Left ventricle myocardium inferior (tissue), 1 donor: ENCODE results near the gene SLC22A4. TPM values are rescaled to one million over a fixed set of nuclear protein-coding genes. Genes with fewer than 3 reads are reported as not detected.

ENCODE experiments used
- DNase-seq: peaks from one replicate; pipeline ENCODE4 v3.0.0-alpha.2; 2020
- H3K27ac ChIP-seq: fragments of 200-600 bp; replicated peaks from 2 replicates; pipeline ENCODE4 v1.8.0; 2021
- H3K27me3 ChIP-seq: fragments of 200-600 bp; 2 replicates; pipeline ENCODE4 v1.8.0; 2021; ENCODE audit warnings: low read depth
- H3K36me3 ChIP-seq: fragments of 200-600 bp; 2 replicates; pipeline ENCODE4 v1.8.0; 2021
- H3K4me1 ChIP-seq: fragments of 200-600 bp; 2 replicates; pipeline ENCODE4 v1.8.0; 2021
- H3K4me3 ChIP-seq: fragments of 200-600 bp; 2 replicates; pipeline ENCODE4 v1.8.0; 2021; ENCODE audit warnings: mild to moderate bottlenecking, moderate library complexity
- H3K9me3 ChIP-seq: fragments of 200-600 bp; replicated peaks from 2 replicates; pipeline ENCODE4 v1.8.0; 2021
- intact Hi-C: fragments of 100-400 bp; cut with micrococcal nuclease; formaldehyde crosslinking; loops from one replicate; pipeline ENCODE4 v1.11.0; 2022
- total RNA-seq: library from RNA; stranded (reverse); fragmentation: NEBNext Ultra II Directional; extraction: Animal tissue kit (Norgen Biotek cat#: 25700); gene quantifications from one replicate; pipeline ENCODE4 v1.2.1, GENCODE V29; 2021
- TF ChIP-seq, protein P1 (sequence below): fragments of 200-600 bp; IDR thresholded peaks from 2 replicates; pipeline ENCODE4 v1.8.0; 2021; ENCODE audit warnings: antibody characterized with exemption, mild to moderate bottlenecking, borderline replicate concordance
- donor health status: DM: no; HTN: yes; CAD: no; lungs with severe emphysema.

Gene SLC22A4
- total RNA-seq, 1 donor from 2014 or later: 2.0 TPM

DNA sequence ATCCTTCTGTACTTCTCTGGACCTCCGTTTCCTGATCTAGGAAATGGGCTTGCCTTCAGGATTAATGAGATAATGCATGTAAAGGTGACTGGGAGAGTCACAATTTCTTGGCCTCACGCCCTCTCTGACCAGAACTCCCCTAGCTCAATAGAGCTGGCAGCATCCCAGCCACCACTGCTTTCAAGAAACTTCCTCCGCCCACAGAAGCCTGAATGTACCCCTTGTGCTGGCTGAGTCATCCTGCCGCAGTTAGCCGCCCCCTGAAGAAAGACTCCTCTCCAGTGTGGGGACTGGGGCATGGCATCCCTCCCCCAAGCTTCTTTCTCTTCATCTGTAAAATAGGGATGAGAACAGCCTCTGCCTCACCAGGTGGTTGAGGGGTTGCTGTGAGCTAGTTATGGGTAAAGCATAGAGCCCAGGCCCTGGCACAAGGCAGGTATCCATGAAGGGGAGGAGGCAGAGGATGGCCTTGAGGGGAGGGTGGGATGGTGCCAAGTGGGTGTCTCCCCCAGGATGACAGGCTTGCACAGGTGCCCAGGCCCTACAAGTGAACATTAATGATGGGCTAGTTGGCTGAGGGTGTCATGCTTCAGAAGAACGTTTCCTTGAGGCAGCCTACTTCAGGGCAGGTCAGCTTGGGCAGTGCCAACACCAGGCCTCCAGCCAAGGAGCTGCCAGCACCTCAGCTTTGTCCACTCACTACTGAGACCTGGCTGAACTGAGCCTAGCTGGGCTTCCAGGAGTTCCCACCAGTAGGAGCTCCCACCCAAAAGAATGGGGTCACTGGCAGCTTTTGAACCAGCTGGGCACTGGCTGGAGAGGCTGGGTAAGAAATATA lies 33.3 kb upstream of the SLC22A4 start:
- Histone ChIP-seq H3K9me3 (no peaks in the 10 kb centered on the region), H3K27ac (peak overlapping the region; percentile 78), H3K4me3 (no peak overlapping the region), H3K36me3 (no peaks in the 10 kb centered on the region), H3K4me1 (peaks cover 81% of the 10 kb centered on the region), H3K27me3 (no peaks in the 10 kb centered on the region)
- intact Hi-C loops: no loop called here
- peak; percentile 56 for DNase-seq
- TF ChIP-seq, protein P1, sequence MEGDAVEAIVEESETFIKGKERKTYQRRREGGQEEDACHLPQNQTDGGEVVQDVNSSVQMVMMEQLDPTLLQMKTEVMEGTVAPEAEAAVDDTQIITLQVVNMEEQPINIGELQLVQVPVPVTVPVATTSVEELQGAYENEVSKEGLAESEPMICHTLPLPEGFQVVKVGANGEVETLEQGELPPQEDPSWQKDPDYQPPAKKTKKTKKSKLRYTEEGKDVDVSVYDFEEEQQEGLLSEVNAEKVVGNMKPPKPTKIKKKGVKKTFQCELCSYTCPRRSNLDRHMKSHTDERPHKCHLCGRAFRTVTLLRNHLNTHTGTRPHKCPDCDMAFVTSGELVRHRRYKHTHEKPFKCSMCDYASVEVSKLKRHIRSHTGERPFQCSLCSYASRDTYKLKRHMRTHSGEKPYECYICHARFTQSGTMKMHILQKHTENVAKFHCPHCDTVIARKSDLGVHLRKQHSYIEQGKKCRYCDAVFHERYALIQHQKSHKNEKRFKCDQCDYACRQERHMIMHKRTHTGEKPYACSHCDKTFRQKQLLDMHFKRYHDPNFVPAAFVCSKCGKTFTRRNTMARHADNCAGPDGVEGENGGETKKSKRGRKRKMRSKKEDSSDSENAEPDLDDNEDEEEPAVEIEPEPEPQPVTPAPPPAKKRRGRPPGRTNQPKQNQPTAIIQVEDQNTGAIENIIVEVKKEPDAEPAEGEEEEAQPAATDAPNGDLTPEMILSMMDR: no peak

DNA sequence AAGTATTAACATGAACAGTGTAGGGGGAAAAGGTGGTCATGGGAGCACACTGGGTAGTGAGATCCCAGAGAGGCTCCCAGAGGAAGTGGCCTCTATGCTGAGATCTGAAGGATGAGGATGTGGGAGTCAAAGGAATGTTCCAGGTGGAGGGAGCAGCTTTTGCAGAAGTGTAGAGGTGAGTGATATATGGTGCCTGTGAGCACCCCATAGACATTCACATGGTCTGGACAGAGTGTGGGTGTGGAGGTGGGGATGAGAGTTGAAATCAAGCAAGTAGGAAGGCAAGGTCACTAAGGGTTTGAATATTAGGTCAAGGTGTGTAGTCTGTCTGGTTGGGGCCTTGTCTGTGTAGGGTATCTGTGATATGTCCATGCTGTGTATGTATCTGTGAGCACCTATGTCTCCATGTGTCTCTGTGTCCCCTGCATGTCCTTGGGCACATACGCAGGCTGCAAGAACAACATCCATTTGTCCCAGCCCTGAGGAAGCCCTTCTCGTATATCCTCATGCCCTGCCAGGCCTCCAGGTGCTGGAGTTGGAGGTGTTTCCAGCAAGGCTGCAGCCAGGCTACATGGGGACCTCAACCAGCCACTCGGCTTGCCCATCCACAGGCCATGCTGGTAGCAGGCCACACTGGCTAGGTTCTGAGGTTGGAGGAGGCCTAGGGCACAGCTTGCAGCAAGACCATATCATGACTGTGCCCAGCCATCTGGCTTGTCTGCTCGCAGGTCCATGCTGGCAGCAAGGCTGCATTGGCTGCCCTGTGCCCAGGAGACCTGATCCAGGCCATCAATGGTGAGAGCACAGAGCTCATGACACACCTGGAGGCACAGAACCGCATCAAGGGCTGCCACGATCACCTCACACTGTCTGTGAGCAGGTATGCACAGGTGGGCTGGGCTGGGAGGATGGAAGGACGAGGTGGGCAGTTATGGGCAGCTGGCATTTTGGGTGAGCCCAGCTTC lies 32.0 kb upstream of the SLC22A4 start:
- Histone ChIP-seq H3K9me3 (no peaks in the 10 kb centered on the region), H3K27ac (no peak overlapping the region), H3K4me3 (no peak overlapping the region), H3K4me1 (peaks cover 87% of the 10 kb centered on the region), H3K36me3 (no peaks in the 10 kb centered on the region), H3K27me3 (no peaks in the 10 kb centered on the region)
- intact Hi-C loops: no loop called here
- no peak for DNase-seq
- TF ChIP-seq, protein P1: no peak

DNA sequence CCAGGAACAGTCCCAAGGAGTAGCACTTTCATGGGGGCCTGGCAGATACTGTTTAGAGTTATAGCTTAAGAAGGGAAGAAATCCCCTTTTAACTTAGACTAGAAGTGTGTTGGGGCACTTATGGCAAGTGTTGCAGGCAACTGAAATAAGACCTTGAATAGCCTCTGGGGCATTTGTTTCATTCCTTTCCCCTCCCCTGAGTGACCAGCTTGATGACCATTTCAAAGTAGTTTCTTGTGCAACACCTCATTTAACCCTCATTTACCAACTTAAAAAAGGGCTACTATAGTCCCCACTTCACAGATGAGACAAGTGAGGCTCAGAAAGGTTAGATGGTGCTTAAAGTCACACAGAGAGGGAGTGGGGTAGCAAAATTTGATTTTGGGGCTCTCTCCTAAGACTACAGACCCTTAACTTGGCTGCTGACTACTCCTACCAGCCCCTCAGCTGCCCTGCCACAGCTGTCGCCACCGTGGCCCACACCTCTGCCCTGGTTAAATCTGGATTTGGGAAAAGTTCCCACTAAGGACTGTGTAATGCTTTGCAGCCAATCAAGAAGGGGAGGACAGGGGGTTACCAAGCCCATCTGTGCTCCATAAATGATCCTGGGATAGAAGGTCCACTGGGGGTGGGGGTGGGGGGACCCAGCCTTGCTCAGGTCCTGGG lies 31.2 kb upstream of the SLC22A4 start:
- H3K4me1 ChIP-seq: peaks cover 81% of the 10 kb centered on the region
- H3K27ac ChIP-seq: peak overlapping the region; percentile 81

DNA sequence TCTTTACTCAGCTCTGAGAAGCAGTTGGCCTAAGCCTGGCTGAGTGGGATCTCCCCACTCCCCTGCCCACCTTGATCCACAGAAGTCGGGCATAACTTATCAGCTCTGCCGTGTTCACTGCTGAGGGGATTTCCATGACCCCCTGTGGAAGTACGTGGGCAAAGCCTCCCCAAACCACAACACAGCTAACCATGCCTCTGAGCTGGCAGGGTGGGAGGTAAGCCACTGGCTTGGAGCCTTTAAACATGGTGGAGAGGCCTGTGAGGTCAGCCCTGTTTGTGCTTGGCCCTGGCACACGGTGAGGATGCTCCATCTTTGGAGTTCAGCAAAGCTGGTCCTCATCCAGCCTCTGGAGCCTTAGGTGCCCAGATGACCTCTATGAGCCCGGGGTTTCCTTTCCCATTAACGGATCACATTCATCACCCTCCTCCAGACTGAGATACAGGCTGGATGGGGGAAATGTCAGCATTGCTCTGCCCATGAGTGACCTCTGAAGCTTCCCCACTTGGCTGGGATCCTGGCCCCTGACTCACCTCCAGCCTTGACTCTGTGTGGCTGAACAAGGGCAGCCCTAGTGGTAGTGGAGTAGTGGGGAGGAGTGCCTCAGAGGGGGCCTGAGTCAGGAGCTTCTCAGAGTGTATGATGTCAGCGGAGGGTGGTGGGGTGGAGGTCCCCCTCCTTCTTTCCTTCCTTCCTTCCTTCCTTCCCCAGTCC lies 30.5 kb upstream of the SLC22A4 start:
- no peaks in the 10 kb centered on the region for H3K36me3 ChIP-seq
- peaks cover 74% of the 10 kb centered on the region for H3K4me1 ChIP-seq
- intact Hi-C loops: no loop called here
- DNase-seq: no peak
- TF ChIP-seq, protein P1: no peak
- no peak overlapping the region for H3K4me3 ChIP-seq
- no peaks in the 10 kb centered on the region for H3K27me3 ChIP-seq
- H3K9me3 ChIP-seq: no peaks in the 10 kb centered on the region
- peak overlapping the region; percentile 81 for H3K27ac ChIP-seq

More for the DNA sequence above, 31.2 kb upstream of the SLC22A4 start:
- intact Hi-C loops: no loop called here
- Histone ChIP-seq H3K36me3 (no peaks in the 10 kb centered on the region), H3K27me3 (no peaks in the 10 kb centered on the region), H3K4me3 (no peak overlapping the region), H3K9me3 (no peaks in the 10 kb centered on the region)
- no peak for DNase-seq
- TF ChIP-seq, protein P1: no peak
